Osteocyte (in vitro differentiated cells): ENCODE measurements around the gene KCNT1. TPM values are rescaled to one million over a fixed set of nuclear protein-coding genes. Genes with fewer than 3 reads are reported as not detected.

Experiments
- DNase-seq: peaks from one replicate; pipeline ENCODE4 v3.0.0; 2021; ENCODE audit warnings: mixed read lengths; ENCODE audit not compliant: unreplicated experiment; ENCODE audit errors: extremely low spot score
- H3K27ac Mint-ChIP-seq: one replicate; pipeline ENCODE4 v1.8.0; 2021; ENCODE audit warnings: mild to moderate bottlenecking, mixed read lengths; ENCODE audit not compliant: unreplicated experiment
- H3K27me3 Mint-ChIP-seq: one replicate; pipeline ENCODE4 v1.8.0; 2021; ENCODE audit warnings: mixed read lengths; ENCODE audit not compliant: unreplicated experiment
- H3K36me3 Mint-ChIP-seq: one replicate; pipeline ENCODE4 v1.8.0; 2021; ENCODE audit warnings: mixed read lengths; ENCODE audit not compliant: unreplicated experiment
- H3K4me1 Mint-ChIP-seq: one replicate; pipeline ENCODE4 v1.8.0; 2021; ENCODE audit warnings: mixed read lengths; ENCODE audit not compliant: unreplicated experiment
- H3K4me3 Mint-ChIP-seq: one replicate; pipeline ENCODE4 v1.8.0; 2021; ENCODE audit warnings: mild to moderate bottlenecking, moderate library complexity, mixed read lengths; ENCODE audit not compliant: unreplicated experiment
- H3K9me3 Mint-ChIP-seq: one replicate; pipeline ENCODE4 v1.8.0; 2021; ENCODE audit warnings: mixed read lengths; ENCODE audit not compliant: unreplicated experiment
- CTCF ChIP-seq: fragments of 200-600 bp; sonication (generic); IDR thresholded peaks from 2 replicates; pipeline ENCODE4 v1.5.0; 2021; ENCODE audit warnings: antibody characterized with exemption, mild to moderate bottlenecking, moderate library complexity
- total RNA-seq: library from RNA; stranded (reverse); gene quantifications from 2 replicates; pipeline ENCODE4 v1.2.1, GENCODE V29; 2021

The KCNT1 gene
- total RNA-seq, 1 donor from 2014 or later = not detected

GRCh38 chr9:135704483-135704882, 2.5 kb downstream of the KCNT1 start:
- no peak for DNase-seq
- H3K9me3 Mint-ChIP-seq = no peaks in the 10 kb centered on the region
- H3K4me1 Mint-ChIP-seq = no peaks in the 10 kb centered on the region
- TF ChIP-seq CTCF = no peak
- no peak overlapping the region for H3K4me3 Mint-ChIP-seq
- H3K36me3 Mint-ChIP-seq = no peaks in the 10 kb centered on the region
- H3K27ac Mint-ChIP-seq = no peak overlapping the region
- peaks cover 4% of the 10 kb centered on the region for H3K27me3 Mint-ChIP-seq

GRCh38 chr9:135705376-135705775, 3.4 kb downstream of the KCNT1 start:
- H3K36me3 Mint-ChIP-seq = no peaks in the 10 kb centered on the region
- H3K27ac Mint-ChIP-seq = no peak overlapping the region
- H3K9me3 Mint-ChIP-seq = no peaks in the 10 kb centered on the region
- DNase-seq = no peak
- no peak overlapping the region for H3K4me3 Mint-ChIP-seq
- peaks cover 11% of the 10 kb centered on the region for H3K27me3 Mint-ChIP-seq
- H3K4me1 Mint-ChIP-seq = no peaks in the 10 kb centered on the region
- TF ChIP-seq CTCF = no peak

GRCh38 chr9:135706288-135706687, 4.3 kb downstream of the KCNT1 start:
- Mint-ChIP-seq H3K9me3 (no peaks in the 10 kb centered on the region), H3K36me3 (no peaks in the 10 kb centered on the region), H3K4me3 (no peak overlapping the region), H3K27me3 (peaks cover 11% of the 10 kb centered on the region), H3K4me1 (no peaks in the 10 kb centered on the region), H3K27ac (no peak overlapping the region)
- no peak for TF ChIP-seq CTCF
- no peak for DNase-seq

- DNase-seq = no peak
- Mint-ChIP-seq H3K9me3 (no peaks in the 10 kb centered on the region), H3K36me3 (no peaks in the 10 kb centered on the region), H3K4me1 (no peaks in the 10 kb centered on the region), H3K27ac (no peak overlapping the region), H3K27me3 (peaks cover 11% of the 10 kb centered on the region), H3K4me3 (no peak overlapping the region)
- TF ChIP-seq CTCF = no peak
These were observed 5.5 kb downstream of the KCNT1 start for GRCh38 chr9:135707252-135708138.

- Mint-ChIP-seq H3K4me3 (no peak overlapping the region), H3K36me3 (no peaks in the 10 kb centered on the region), H3K27me3 (peaks cover 12% of the 10 kb centered on the region), H3K4me1 (no peaks in the 10 kb centered on the region), H3K9me3 (no peaks in the 10 kb centered on the region), H3K27ac (no peak overlapping the region)
- no peak for DNase-seq
- TF ChIP-seq CTCF = no peak
These were observed 6.2 kb downstream of the KCNT1 start for GRCh38 chr9:135708164-135708563.
